HT-29 (cell line): ENCODE results near the gene NGEF. TPM values are rescaled to one million over a fixed set of nuclear protein-coding genes. Genes with fewer than 3 reads are reported as not detected.
A peak's percentile ranks its signal among the peaks of the same experiment; 100 is the strongest.

Source experiments
- DNase-seq: peaks from one replicate; pipeline ENCODE4 v3.0.0-alpha.2; 2015; ENCODE audit warnings: low spot score
- total RNA-seq: library from RNA; depleted of rRNA; stranded (reverse); fragments of >200 nt; shearing (Covaris generic); gene quantifications from 2 replicates; pipeline ENCODE4 v1.2.3, GENCODE V29; 2014

NGEF gene
- total RNA-seq, 1 experiment from 2014 or later, result 13.5 TPM

DNA sequence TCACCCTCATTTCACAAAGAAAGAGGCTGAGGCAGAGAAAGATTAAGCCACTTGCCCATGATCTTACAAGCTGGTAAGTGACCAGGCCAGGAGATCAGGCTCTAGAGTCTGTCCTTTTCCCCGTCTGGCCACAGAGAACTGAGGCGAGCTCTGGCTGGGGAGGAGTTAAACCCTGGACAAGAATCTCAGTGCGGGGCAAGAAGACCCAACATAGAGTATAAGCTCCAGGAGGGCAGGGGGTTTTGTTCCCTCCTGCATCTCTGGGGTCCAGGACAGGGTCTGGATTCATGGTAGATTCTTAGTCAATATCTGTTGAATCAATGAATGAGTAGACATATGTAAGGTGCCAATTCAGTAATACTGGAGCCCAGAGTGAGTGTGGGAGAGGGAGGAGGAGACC is 34.1 kb upstream of the NGEF start:
- DNase-seq, result no peak

DNA sequence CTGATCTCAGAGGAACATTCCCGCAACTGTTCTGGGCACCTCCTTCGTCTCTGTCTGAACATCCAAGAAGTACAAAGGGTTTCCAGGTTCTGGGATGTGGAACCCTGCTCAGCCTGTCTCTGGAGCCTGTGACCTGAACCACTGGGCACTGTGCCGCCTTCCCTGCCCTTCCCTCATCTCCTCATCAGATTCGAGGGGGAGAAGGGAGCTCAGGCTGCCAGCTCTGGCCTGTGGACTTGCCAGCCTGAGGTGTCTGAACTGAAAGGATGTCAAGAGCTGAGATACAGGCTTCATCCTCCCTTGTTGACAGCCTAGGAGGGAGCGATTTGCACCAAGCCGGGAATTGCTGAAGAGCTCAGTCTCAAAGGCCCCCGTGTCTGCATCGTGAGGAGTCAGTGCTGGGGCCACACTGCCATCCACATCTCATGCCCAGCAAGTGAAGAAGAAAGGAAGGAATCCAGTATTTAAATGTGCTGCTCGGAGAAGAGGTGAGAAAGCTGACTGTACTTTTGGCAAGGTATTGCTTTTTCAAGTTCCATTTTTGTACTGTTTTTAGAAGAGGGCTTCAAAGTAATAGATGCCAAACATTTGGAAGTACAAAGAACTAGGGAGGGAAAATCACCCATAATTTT is 32.0 kb upstream of the NGEF start:
- DNase-seq, result no peak

DNA sequence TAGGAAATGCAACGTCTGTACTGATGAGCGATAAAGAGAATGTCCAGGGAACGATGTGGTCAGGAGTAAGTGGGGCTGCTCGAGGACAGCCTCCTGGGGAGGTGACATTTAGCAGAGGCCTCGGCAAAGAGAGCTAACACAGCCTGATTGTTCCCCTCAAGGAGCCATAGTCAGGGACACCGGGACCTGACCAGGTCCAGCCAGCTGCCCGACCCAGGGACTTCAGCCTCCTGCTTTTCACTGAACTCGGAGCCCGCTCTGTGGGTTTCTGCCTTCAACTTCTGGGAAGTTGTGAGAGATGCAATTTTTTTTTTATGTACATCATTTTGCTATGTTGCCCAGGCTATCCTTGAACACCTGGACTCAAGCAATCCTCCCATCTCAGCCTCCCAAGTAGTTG is 29.5 kb upstream of the NGEF start:
- DNase-seq, result no peak

DNA sequence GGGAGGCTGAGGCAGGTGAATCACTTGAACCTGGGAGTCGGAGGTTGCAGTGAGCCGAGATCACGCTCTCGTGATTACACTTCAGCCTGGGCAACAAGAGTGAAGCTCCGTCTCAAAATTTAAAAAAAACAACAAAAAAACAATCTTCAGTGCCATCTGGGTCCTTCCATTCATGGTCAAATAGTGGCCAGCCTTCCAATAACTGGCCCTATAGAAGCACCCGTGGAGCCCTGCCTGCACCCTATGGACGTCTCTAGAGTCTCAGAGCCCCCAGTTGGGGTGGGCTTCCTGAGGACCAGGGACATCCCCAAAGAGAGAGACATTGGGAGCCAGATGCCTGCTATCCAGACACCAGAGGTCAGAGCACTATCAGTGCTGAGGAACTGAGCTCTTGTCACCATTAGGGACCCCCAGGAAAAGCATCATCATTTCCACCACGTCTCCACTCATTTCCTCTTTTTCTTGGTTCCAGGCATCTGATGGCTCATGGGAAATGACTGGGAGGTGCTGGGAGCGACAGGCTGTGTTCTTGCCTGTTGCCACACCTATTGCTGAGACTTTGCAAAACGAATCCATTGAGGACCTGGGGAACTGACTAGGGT is 28.8 kb upstream of the NGEF start:
- DNase-seq, result no peak

DNA sequence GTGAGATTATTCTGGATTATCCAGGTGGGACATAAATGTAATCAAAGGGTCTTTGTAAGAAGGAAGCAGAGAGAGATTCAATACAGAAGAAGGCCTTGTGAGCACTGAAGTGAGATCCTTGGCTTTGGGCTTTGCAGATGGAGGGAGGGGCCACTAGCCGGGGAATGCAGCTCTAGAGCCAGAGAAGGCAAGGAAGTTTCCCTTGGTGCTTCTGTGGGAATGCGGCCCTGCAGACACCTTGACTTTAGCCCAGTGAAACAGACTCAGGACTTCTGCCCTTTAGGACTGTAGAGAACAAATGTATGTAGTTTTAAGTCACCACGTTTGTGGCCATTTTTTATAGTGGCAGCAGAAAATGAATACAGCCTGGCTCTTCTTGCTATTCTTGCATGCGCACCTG is 27.5 kb upstream of the NGEF start:
- no peak for DNase-seq

DNA sequence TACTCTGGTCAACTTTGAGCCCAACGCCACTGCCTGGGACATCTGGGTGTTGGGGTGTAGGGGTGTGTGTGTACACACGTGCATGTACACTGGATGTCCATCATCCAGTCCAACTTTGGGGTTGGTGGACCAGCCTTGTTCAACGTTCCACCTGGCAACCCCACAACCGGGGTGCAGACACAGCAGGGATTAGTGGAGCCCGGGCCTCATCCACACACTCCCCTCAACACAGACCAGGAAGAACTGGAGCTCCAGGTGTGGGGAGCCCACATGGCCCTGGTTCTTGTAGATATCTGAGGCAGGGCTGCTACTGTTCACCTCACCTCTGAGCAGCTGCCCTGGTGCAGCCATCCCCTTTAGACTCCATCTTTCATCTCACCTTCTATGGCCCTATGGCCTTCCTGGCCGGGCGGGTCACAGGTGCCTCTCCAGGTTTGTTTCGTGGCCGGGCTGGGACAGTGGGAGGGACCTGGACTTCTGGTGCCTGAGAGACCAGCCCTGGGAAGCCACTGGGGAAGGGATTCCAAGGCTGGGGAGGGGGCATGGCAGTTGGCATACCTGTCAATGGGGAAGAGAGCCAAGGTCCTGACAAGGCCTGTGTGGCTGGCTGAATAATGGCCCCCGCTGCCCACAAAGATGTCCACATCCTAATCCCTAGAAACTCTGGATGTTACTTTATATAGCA is 26.9 kb upstream of the NGEF start:
- no peak for DNase-seq

DNA sequence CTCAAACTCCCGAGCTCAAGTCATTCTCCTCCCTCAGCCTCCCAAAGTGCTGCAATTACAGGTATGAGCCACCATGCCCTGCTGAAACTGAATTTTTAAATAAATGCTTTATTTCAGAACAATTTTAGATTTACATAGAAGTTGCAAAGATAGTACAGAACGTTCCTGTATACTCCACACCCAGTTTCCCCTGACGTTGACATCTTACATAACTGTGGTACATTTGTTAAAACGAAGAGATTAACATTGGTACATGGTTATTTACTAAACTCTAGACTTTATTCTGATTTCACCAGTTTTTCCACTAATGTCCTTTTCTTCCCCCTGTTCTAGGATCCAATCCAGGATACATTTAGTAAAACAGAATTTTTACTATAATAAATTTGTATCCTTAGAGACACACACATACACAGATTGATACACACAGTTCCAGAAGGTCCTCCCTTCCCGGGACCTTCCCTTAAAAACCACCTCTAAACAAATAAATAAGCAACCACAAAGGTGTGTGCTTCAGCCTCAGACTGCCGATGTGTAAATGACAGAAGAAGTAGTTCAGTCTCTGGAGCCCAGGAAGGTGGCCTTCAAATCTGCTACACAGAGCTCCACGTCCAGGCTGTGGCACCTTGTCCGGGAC is 26.3 kb upstream of the NGEF start:
- no peak for DNase-seq

DNA sequence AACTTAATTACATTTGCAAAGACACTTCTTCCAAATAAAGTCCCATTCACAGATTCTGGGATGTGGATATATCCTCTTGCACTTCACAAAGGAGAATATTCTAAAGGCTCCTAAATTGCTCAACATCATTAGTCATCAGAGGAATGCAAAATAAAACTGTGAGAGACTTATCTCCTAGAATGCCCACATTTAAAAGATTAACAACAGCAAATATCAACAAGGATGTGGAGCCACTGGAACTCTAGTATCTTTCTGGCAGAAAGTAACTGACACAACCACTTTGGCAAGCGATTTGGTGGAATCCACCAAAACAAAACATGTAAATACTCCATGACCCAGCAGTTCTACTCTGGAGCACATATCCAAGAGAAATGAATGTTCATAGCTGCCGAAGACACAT is 24.0 kb upstream of the NGEF start:
- no peak for DNase-seq

DNA sequence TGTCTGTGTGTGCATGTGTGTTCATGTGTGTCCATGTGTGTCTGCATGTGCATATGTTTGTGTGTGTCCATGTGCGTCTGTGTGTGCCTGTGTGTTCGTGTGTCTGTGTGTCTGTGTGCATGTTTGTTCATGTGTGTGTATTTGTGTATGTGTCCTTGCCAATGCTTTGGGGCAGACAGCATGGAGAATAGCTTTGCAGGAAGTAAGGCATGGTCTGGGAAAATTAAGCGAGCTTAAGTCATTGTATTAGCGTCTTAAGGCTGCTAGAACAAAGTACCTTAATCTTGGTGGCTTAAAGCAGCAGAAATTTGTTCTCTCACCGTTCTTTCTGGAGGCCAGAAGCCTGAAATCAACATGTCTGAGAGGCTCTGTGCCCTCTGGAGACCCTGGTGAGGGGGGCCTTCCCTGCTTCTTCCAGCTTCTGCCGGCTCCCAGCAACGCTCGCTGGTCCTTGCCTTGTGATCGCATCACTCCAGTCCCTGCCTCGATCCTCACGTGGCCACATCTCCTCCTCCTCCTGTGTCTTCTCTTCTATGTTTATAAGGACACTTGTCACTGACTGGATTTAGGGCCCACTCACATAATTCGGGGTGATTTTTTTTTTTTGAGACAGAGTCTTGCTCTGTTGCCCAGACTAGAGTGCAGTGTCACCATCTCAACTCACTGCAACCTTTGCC is 23.2 kb upstream of the NGEF start:
- no peak for DNase-seq

DNA sequence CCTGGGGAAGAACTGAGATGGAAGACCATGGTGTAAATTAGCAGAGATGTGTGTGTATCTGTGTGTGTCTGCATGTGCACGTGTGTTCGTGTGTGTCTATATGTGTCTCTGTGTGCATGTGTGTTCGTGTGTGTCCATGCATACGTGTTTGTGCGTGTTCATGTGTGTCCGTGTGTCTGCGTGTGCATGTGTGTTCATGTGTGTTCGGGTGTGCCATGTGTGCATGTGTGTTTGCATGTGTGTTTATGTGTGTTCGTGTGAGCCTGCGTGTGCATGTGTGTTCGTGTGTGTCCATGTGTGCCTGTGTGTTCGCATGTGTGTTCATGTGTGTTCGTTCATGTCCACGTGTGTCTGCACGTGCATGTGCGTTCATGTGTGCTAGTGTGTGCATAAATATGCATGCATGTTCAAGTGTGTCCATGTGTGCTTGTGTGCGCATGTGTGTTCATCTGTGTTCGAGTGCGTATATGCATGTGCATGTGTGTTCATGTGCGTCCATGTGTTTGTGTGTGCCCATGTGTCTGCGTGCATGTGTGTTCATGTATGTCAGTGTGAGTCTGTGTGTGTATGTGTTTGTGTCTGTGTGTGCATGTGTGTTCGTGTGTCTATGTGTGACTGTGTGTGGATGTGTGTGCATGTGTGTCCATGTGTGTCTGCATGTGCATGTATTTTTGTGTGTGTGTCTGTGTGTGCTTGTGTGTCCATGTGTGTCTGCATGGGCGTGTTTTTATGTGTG is 22.5 kb upstream of the NGEF start:
- DNase-seq, result no peak

DNA sequence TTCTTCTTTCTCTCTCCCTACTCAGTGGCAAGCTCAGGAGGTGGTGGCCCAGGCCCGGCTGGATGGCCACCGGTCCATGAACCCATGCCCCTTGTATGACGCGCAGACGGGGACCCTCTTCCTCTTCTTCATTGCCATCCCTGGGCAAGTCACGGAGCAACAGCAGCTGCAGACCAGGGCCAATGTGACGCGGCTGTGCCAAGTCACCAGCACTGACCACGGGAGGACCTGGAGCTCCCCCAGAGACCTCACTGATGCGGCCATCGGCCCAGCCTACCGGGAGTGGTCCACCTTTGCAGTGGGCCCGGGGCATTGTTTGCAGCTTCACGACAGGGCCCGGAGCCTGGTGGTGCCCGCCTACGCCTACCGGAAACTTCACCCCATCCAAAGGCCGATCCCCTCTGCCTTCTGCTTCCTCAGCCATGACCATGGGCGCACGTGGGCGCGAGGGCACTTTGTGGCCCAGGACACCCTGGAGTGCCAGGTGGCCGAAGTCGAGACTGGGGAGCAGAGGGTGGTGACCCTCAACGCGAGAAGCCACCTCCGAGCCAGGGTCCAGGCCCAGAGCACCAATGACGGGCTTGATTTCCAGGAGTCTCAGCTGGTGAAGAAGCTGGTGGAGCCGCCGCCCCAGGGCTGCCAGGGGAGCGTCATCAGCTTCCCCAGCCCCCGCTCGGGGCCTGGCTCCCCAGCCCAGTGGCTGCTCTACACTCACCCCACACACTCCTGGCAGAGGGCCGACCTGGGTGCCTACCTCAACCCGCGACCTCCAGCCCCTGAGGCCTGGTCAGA is 21.2 kb upstream of the NGEF start:
- no peak for DNase-seq

DNA sequence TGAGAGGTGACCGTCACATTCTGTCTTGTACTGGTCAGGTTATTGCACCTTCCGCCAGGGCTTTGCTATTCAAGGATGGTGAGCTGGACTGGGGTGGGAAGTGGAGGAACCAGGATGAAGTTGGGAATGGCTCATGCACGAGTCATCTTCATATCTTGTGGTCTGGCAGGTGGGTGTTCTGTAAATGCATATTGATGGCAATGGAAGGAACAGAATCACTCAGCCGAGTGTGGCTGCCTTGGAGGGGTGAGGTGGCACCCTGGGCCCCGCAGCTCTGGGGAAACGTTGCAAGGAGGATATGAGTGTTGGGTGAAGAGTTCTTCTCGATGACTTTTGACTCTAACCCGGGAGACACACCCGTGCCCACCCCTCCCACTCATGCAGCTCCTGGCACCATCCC is 20.6 kb upstream of the NGEF start:
- DNase-seq, result no peak

DNA sequence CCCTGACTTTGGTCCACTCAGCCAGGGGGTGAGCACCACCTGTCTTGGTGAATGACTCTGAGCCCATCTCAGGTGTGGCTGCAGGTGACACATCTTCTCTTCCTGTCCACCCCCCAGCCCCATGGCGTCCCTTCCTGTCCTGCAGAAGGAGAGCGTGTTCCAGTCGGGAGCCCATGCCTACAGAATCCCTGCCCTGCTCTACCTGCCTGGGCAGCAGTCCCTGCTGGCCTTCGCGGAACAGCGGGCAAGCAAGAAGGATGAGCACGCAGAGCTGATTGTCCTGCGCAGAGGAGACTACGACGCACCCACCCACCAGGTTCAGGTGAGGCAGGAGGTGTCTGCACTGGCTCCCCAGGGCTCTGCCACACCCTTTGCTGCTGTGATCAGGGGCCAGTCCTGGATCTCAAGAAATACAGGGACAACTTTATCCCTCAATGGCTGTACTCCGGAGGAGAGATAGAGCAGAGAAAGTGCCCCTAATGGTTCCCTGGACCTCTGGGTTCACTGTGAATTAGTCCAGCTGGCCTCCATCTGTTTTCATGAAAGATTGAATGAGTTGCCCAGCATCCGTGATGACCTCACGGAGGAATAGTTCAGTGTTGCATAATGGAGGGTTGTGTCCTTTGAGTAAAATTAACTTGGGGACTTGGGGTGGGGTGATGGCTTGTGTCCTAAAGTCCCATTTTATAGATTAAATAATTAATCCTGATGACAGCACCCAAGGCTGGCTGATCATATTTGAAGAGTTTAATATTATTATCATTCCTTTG is 19.7 kb upstream of the NGEF start, which contains the start of gene NEU2:
TSS of gene NEU2 (plus strand) at position 122 of the 770 bp plus-strand sequence. CDS start at position 122, 0 bp downstream.
- no peak for DNase-seq

DNA sequence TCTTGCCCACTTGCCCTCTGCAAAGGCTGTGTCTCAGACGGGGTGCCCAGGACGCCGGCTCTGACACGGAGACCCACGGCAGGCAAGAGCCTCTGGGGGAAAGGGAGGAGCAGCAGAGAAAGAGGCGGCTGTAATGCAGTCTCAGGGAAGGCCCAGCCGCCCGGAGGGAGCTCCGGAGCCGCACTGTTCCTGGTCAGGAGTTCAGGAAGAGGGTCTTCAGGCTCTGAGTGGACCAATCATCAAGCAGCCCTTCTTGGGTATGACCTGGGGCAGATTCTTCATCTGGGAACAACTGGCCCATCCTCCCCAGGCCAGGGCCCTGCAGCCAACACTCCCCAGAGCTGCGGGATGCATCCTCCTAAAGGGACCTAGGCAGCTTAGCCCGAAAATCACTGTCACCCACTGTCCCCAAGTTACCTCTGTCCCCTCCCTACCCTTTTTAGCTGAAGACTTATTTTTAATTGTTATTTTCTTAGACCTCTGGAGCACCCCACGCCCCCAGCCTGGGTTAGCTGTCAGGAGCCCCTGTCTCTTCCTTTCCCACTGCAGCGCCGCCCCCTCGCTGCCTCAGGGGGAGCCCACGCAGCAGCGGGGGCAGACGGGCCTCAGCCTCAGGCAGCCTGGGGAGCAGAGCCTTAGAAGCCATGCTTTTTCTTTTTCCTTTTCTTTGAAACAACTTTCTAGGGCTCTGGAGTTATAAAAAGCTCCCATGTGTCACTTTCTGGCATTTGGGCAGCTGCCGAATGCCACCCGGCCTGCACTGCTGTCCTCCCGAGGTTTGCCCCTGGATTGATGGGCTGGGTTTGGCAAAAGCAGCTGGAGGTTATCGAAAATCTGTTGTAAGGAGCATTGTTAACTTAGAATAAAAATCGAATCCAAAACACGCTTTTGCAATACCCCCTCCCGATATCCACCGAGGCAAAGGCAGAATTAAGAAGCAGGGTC is 18.8 kb upstream of the NGEF start:
- DNase-seq, result no peak

DNA sequence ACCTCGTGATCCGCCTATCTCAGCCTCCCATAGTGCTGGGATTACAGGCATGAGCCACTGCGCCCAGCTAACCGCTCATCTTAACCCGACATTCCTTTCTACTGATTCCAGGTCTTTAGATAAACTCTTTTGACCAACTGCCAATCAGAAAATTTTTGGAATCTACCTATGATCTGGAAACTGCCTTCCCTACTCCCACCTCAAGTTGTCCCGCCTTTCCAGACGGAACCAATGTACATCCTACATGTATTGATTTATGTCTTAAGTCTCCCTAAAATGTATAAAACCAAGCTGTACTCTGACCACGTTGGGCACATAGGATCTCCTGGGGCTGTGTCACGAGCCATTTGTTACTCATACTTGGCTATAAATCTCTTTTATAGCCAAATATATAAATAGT is 16.3 kb upstream of the NGEF start:
- peak; percentile 47 for DNase-seq

DNA sequence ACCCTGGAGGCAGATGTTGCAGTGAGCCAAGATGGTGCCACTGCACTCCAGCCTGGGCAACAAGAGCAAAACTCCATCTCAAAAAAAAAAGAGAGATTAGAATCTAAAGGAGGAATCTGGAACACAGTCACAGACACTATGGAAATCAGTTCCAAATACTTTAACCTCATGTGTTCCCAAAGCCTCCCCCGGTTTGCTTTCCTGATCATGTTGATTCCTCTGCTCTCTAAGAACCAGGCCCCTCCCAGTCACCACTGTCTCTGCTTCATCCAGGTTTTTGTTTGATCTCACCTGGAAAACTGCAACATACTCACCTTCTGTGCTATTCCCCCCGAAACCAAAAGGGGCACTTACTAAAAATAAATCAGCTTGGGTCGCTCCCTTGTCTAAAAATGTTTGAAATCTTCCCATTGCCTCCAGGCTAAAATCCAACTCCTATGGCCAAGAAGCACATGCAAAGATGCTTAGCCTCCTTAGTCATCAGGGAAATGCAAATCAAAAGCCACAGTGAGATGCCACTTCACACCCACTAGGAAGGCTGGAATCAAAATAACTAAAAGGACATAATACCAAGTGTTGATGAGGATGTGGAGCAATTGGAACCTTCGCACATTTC is 13.2 kb upstream of the NGEF start:
- DNase-seq, result no peak

DNA sequence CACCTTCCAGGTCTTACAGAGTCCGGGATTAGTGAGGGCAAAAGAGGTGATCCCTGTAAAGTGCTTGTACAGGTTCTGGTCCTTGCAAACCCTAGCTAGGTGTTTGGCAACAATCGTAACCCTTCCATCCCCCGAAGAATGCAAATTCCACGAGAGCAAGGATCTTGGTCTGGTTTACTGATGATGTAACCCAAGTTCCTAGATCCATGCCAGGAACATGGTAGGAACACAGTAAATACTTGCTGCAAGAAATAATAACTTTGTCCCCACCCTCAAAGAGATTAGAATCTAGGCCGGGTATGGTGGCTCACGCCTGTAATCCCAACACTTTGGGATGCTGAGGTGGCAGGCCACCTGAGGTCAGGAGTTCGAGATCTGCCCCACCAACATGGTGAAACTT is 12.7 kb upstream of the NGEF start:
- no peak for DNase-seq

DNA sequence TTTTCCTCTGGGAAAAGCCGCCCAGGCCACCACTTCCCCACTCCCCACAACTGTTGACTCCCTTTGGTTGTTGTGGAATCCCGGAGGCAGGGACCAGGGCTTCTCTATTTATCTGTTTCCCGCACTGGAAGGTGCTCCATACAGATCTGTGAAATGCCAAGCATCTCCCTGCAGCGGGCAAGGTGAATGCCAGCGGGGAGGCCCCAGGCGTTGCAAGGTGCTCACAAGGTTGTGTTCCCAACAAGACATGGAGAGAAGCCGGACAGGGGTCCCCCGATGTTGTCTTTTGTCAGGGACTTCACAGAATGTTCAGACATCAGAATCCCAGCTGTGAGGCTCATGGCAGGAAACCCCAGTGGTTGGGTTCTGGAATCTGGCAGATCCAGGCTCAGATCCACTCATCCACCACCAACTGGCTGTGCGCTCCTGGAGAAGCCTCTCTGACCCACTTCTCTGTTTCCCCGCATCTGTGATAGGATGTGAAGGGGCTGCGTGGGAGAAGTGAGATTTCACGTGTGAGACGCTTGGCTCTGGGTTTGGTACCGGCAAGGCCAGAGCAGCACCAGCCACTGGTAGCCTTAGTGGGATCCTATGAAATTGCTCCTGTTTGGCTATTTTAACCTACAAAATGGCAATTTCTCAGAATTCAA is 10.8 kb upstream of the NGEF start:
- DNase-seq, result no peak
